ENCODE measurements around the gene HAGH.

Gene HAGH

GRCh38 chr16:1821861-1822611 lies 4.6 kb downstream of the HAGH start:
- Mint-ChIP-seq H3K36me3 (ENCODE audit: low read depth) (no peaks in the 10 kb centered on the region), H3K4me1 (peaks cover 17% of the 10 kb centered on the region), H3K4me3 (no peak overlapping the region), H3K27ac (no peak overlapping the region), H3K9me3 (no peaks in the 10 kb centered on the region), H3K27me3 (ENCODE audit: low read depth, poor library complexity) (peaks cover 15% of the 10 kb centered on the region)
- TF ChIP-seq CTCF (IDR thresholded peaks at IDR 0.05): no peak
- DNase-seq: no peak

- Mint-ChIP-seq H3K27me3 (ENCODE audit: low read depth, poor library complexity) (peaks cover 14% of the 10 kb centered on the region), H3K27ac (no peak overlapping the region), H3K4me3 (no peak overlapping the region), H3K36me3 (ENCODE audit: low read depth) (no peaks in the 10 kb centered on the region), H3K4me1 (peaks cover 17% of the 10 kb centered on the region), H3K9me3 (no peaks in the 10 kb centered on the region)
- TF ChIP-seq CTCF (IDR thresholded peaks at IDR 0.05): no peak
- no peak for DNase-seq
Observed at GRCh38 chr16:1820946-1821290, 5.7 kb downstream of the HAGH start.

- H3K27ac Mint-ChIP-seq: no peak overlapping the region
- no peak for TF ChIP-seq CTCF (IDR thresholded peaks at IDR 0.05)
Observed at GRCh38 chr16:1820096-1820945, 6.3 kb downstream of the HAGH start.

GRCh38 chr16:1819611-1820010 lies 7.0 kb downstream of the HAGH start:
- no peak for TF ChIP-seq CTCF (IDR thresholded peaks at IDR 0.05)
- DNase-seq: no peak
- H3K36me3 Mint-ChIP-seq (ENCODE audit: low read depth): peaks cover 10% of the 10 kb centered on the region
- H3K4me3 Mint-ChIP-seq: no peak overlapping the region
- no peak overlapping the region for H3K27ac Mint-ChIP-seq
- peaks cover 5% of the 10 kb centered on the region for H3K27me3 Mint-ChIP-seq (ENCODE audit: low read depth, poor library complexity)
- H3K9me3 Mint-ChIP-seq: no peaks in the 10 kb centered on the region
- H3K4me1 Mint-ChIP-seq: peaks cover 11% of the 10 kb centered on the region

More at GRCh38 chr16:1820096-1820945, 6.3 kb downstream of the HAGH start:
- no peak for DNase-seq
- Mint-ChIP-seq H3K27me3 (ENCODE audit: low read depth, poor library complexity) (peaks cover 8% of the 10 kb centered on the region), H3K36me3 (ENCODE audit: low read depth) (peaks cover 4% of the 10 kb centered on the region), H3K4me1 (peaks cover 13% of the 10 kb centered on the region), H3K9me3 (no peaks in the 10 kb centered on the region), H3K4me3 (no peak overlapping the region)

- Mint-ChIP-seq H3K9me3 (no peaks in the 10 kb centered on the region), H3K27ac (no peak overlapping the region), H3K4me3 (no peak overlapping the region), H3K4me1 (peaks cover 5% of the 10 kb centered on the region), H3K27me3 (ENCODE audit: low read depth, poor library complexity) (no peaks in the 10 kb centered on the region), H3K36me3 (ENCODE audit: low read depth) (peaks cover 15% of the 10 kb centered on the region)
- no peak for DNase-seq
- TF ChIP-seq CTCF (IDR thresholded peaks at IDR 0.05): no peak
Observed at GRCh38 chr16:1818873-1819525, 7.6 kb downstream of the HAGH start.

Measured in nephron progenitor cell (in vitro differentiated cells).